HG03571 (cell line): ENCODE results near the gene NT5C3A.

Experiments used
- ATAC-seq: cut with Tn5 transposase; IDR thresholded peaks from one replicate; pipeline ENCODE4 v1.9.1; 2021; ENCODE audit not compliant: unreplicated experiment

The NT5C3A gene

GRCh38 chr7:33075818-33076518 is 13.4 kb upstream of the NT5C3A start:
- ATAC-seq, result no peak

GRCh38 chr7:33073243-33073642 is 10.7 kb upstream of the NT5C3A start:
- no peak for ATAC-seq

- no peak for ATAC-seq
These were observed 9.9 kb upstream of the NT5C3A start for GRCh38 chr7:33072471-33072870.

GRCh38 chr7:33070831-33071230 is 8.3 kb upstream of the NT5C3A start:
- no peak for ATAC-seq

- no peak for ATAC-seq
These were observed 7.7 kb upstream of the NT5C3A start for GRCh38 chr7:33070277-33070676.

- no peak for ATAC-seq
These were observed 5.3 kb upstream of the NT5C3A start for GRCh38 chr7:33067921-33068320.

- ATAC-seq, result no peak
These were observed 4.2 kb upstream of the NT5C3A start for GRCh38 chr7:33066771-33067170.

GRCh38 chr7:33065981-33066380 is 3.4 kb upstream of the NT5C3A start:
- no peak for ATAC-seq

- ATAC-seq, result peak; percentile 95
These were observed 337 bp upstream of the NT5C3A start for GRCh38 chr7:33062782-33063443.

GRCh38 chr7:33061282-33061937 is 1.2 kb downstream of the NT5C3A start:
- no peak for ATAC-seq

GRCh38 chr7:33059635-33060034 is 2.9 kb downstream of the NT5C3A start:
- ATAC-seq, result no peak

GRCh38 chr7:33055158-33055557 is 7.4 kb downstream of the NT5C3A start:
- ATAC-seq, result no peak

GRCh38 chr7:33054261-33054964 is 8.2 kb downstream of the NT5C3A start:
- no peak for ATAC-seq

GRCh38 chr7:33053721-33054120 is 8.9 kb downstream of the NT5C3A start:
- no peak for ATAC-seq

GRCh38 chr7:33050535-33051318 is 11.8 kb downstream of the NT5C3A start:
- ATAC-seq, result no peak

- no peak for ATAC-seq
These were observed 13.9 kb downstream of the NT5C3A start for GRCh38 chr7:33048704-33049103.

GRCh38 chr7:33048257-33048656 is 14.3 kb downstream of the NT5C3A start:
- no peak for ATAC-seq

GRCh38 chr7:33044986-33045385 is 17.6 kb downstream of the NT5C3A start:
- ATAC-seq, result peak; percentile 39

- no peak for ATAC-seq
These were observed 18.2 kb downstream of the NT5C3A start for GRCh38 chr7:33044401-33044718.

- ATAC-seq, result no peak
These were observed 18.8 kb downstream of the NT5C3A start for GRCh38 chr7:33043501-33044400.
